Liver (tissue), 9 donors: ENCODE results near the gene PLXNA2. TPM values are rescaled to one million over a fixed set of nuclear protein-coding genes. Genes with fewer than 3 reads are reported as not detected.

Source experiments
- DNase-seq: peaks from one replicate; pipeline ENCODE4 v3.0.0-alpha.2; 2017; ENCODE audit warnings: low spot score
- H3K27ac ChIP-seq, 2 donors: one replicate each; pipeline ENCODE4 v1.7.0; 2013; ENCODE audit warnings: inconsistent platforms in 2 of 2, low read length in 2 of 2, control low read depth in 1 of 2, low read depth in 1 of 2, mild to moderate bottlenecking in 1 of 2
- H3K27me3 ChIP-seq, 4 donors: one replicate each; pipeline versions ENCODE4 v1.6.1 to v1.7.0; 2013; ENCODE audit warnings: low read length in 3 of 4, inconsistent platforms in 1 of 4, mild to moderate bottlenecking in 1 of 4, moderate library complexity in 1 of 4; ENCODE audit not compliant: control insufficient read depth in 4 of 4, insufficient read depth in 4 of 4
- H3K36me3 ChIP-seq, 4 donors: one replicate each; pipeline versions ENCODE4 v1.6.1 to v1.7.0; 2013; ENCODE audit warnings: low read length in 3 of 4, mild to moderate bottlenecking in 3 of 4, low read depth in 1 of 4, moderate library complexity in 1 of 4; ENCODE audit not compliant: control insufficient read depth in 4 of 4, insufficient read depth in 3 of 4
- H3K4me1 ChIP-seq, 4 donors: one replicate each; pipeline versions ENCODE4 v1.6.1 to v1.7.0; 2013; ENCODE audit warnings: low read length in 3 of 4, mild to moderate bottlenecking in 3 of 4, moderate library complexity in 1 of 4; ENCODE audit not compliant: control insufficient read depth in 4 of 4, insufficient read depth in 4 of 4
- H3K4me3 ChIP-seq, 3 donors: one replicate each; pipeline versions ENCODE4 v1.6.1 to v1.7.0; 2013; ENCODE audit warnings: low read length in 3 of 3, control low read depth in 1 of 3, low read depth in 1 of 3, mild to moderate bottlenecking in 1 of 3
- H3K9ac ChIP-seq, 2 donors: one replicate each; pipeline ENCODE4 v1.7.0; 2013; ENCODE audit warnings: low read length in 2 of 2, mild to moderate bottlenecking in 2 of 2, moderate library complexity in 2 of 2, control low read depth in 1 of 2, low read depth in 1 of 2
- H3K9me3 ChIP-seq, 4 donors: one replicate each; pipeline versions ENCODE4 v1.6.1 to v1.7.0; 2013; ENCODE audit warnings: low read length in 3 of 4; ENCODE audit not compliant: control insufficient read depth in 4 of 4
- CTCF ChIP-seq: fragments of 150-350 bp; IDR thresholded peaks from 2 replicates; pipeline ENCODE4 v1.5.1; 2017; ENCODE audit warnings: improper control_type of control experiment, low read depth, low read length; ENCODE audit not compliant: missing input control
- EGR1 ChIP-seq, 2 donors: IDR thresholded peaks; 2 replicates each; pipeline ENCODE4 v1.6.1; 2016 to 2018; ENCODE audit warnings: antibody characterized with exemption in 2 of 2, low read depth in 2 of 2
- FOXA1 ChIP-seq: IDR thresholded peaks from 2 replicates; pipeline ENCODE4 v1.6.1; 2016; ENCODE audit warnings: antibody characterized with exemption
- FOXA2 ChIP-seq: IDR thresholded peaks from 2 replicates; pipeline ENCODE4 v1.6.1; 2016; ENCODE audit warnings: antibody characterized with exemption
- GABPA ChIP-seq, 2 donors: IDR thresholded peaks in 1 of 2; conservative IDR thresholded peaks in 1 of 2; 2 replicates each; pipeline ENCODE4 v1.6.1; 2016; ENCODE audit warnings: antibody characterized with exemption in 2 of 2, mild to moderate bottlenecking in 1 of 2, moderate library complexity in 1 of 2
- HNF4A ChIP-seq, 2 donors: conservative IDR thresholded peaks; 2 replicates each; pipeline ENCODE4 v1.6.1; 2016; ENCODE audit warnings: antibody characterized with exemption in 2 of 2, mild to moderate bottlenecking in 2 of 2
- HNF4G ChIP-seq: IDR thresholded peaks from 2 replicates; pipeline ENCODE4 v1.6.1; 2016; ENCODE audit warnings: antibody characterized with exemption
- JUND ChIP-seq, 2 donors: IDR thresholded peaks; 2 replicates each; pipeline ENCODE4 v1.6.1; 2016; ENCODE audit warnings: antibody characterized with exemption in 2 of 2
- NR2F2 ChIP-seq: IDR thresholded peaks from 2 replicates; pipeline ENCODE4 v1.6.1; 2016; ENCODE audit warnings: antibody characterized with exemption
- RAD21 ChIP-seq, 2 donors: IDR thresholded peaks; 2 replicates each; pipeline ENCODE4 v1.6.1; 2016; ENCODE audit warnings: antibody characterized with exemption in 2 of 2, mild to moderate bottlenecking in 2 of 2
- REST ChIP-seq: IDR thresholded peaks from 2 replicates; pipeline ENCODE4 v1.6.1; 2016; ENCODE audit warnings: antibody characterized with exemption, mild to moderate bottlenecking
- RXRA ChIP-seq, 2 donors: IDR thresholded peaks; 2 replicates each; pipeline ENCODE4 v1.6.1; 2017 to 2018; ENCODE audit warnings: antibody characterized with exemption in 2 of 2, mild to moderate bottlenecking in 1 of 2
- SP1 ChIP-seq: IDR thresholded peaks from 2 replicates; pipeline ENCODE4 v1.6.1; 2018; ENCODE audit warnings: antibody characterized with exemption, mild to moderate bottlenecking
- TAF1 ChIP-seq: conservative IDR thresholded peaks from 2 replicates; pipeline ENCODE4 v1.6.1; 2016; ENCODE audit warnings: antibody characterized with exemption, mild to moderate bottlenecking
- YY1 ChIP-seq: IDR thresholded peaks from 2 replicates; pipeline ENCODE4 v1.6.1; 2016; ENCODE audit warnings: antibody characterized with exemption, mild to moderate bottlenecking
- ZBTB33 ChIP-seq: IDR thresholded peaks from 2 replicates; pipeline ENCODE4 v1.6.1; 2016; ENCODE audit warnings: antibody characterized with exemption
- WGBS: extraction: QIAGEN DNeasy Blood & Tissue Kit; methylation state at CpG from one replicate; pipeline ENCODE4 v1.1.7; 2013; 5-methylcytosine and 5-hydroxymethylcytosine counted together
- polyA plus RNA-seq, 2 donors: library from polyadenylated mRNA; stranded (reverse) in 1 of 2; unstranded in 1 of 2; fragments of 200-250 nt in 1 of 2; fragments of >200 nt in 1 of 2; fragmentation: Nextera tagmentation in 1 of 2; extraction: Ambion mirVana in 1 of 2; gene quantifications; one replicate each; pipeline versions ENCODE4 v1.2.1 to v1.2.3, GENCODE V29; 2013 to 2015
- total RNA-seq, 2 donors: library from RNA; depleted of rRNA; stranded (reverse); fragments of >200 nt; gene quantifications; one replicate each; pipeline ENCODE4 v1.2.3, GENCODE V29; 2014
- TF ChIP-seq, protein P1 (sequence below): IDR thresholded peaks from 2 replicates; pipeline ENCODE4 v1.6.1; 2016; ENCODE audit warnings: antibody characterized with exemption
- TF ChIP-seq, protein P2 (sequence below): IDR thresholded peaks from 2 replicates; pipeline ENCODE4 v1.6.1; 2016; ENCODE audit warnings: antibody characterized with exemption
- donor health status: healthy.
- donor health status: healthy.
- donor health status: healthy.
- donor health status: healthy.
- donor health status: healthy.

The PLXNA2 gene
- total and polyA plus RNA-seq, 4 donors, result 1.8 to 9.2 (median 2.8) TPM

GRCh38 chr1:208265122-208265469, 20.9 kb upstream of the PLXNA2 start:
- H3K27ac ChIP-seq, result no peak overlapping the region
- no peak for DNase-seq
- H3K4me1 ChIP-seq, result peaks cover 4 to 10% (median 8%) of the 10 kb centered on the region in 4 donors
- H3K27me3 ChIP-seq, result no peaks in the 10 kb centered on the region
- peaks cover 0 to 3% (median 0%) of the 10 kb centered on the region in 4 donors for H3K9me3 ChIP-seq
- no peak overlapping the region for H3K9ac ChIP-seq
- no peak overlapping the region for H3K4me3 ChIP-seq
- 65% methylated on average over 2 of the region's 2 CpGs for WGBS
- H3K36me3 ChIP-seq, result no peaks in the 10 kb centered on the region
- TF ChIP-seq GABPA (IDR thresholded peaks at IDR 0.05 in 1 of 2, conservative IDR thresholded peaks at IDR 0.05 in 1 of 2) (peak in 1 of 2 donors; percentile 6), CTCF (no peak)

DNA sequence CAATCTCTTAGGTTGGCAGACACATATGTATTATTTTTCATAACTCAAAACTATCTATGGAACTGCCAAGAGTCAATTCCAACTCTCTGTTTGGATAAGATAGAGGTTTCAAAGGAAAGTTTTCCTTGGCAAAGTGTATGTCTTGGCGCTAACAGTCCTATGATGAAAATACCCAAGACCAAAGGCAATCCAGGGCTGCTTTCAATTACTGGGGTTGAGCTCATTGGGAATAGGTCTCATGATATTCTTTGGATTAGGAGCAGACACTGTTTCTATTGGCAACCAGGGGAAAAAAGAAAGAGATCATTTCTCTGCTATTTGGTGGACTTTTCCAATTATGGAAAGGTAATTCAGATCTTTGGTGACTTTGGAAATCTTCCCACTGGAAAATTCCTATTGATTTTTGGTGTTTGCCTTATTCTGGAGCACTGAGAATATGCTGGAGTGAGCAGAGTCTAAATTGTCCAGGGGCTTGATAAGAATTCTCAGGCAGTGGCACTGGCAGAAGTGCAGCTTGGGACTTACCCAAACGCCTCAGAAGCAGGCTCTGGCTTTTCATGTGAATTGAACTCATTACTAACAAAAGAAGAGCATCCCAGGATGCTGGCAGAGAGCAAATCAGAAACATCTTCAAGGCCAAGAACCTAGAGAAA, 20.4 kb upstream of the PLXNA2 start:
- Histone ChIP-seq H3K27me3 (no peaks in the 10 kb centered on the region), H3K9ac (no peak overlapping the region), H3K4me3 (no peak overlapping the region), H3K27ac (no peak overlapping the region), H3K36me3 (no peaks in the 10 kb centered on the region), H3K9me3 (peaks cover 0 to 3% (median 0%) of the 10 kb centered on the region in 4 donors), H3K4me1 (peaks cover 4 to 10% (median 8%) of the 10 kb centered on the region in 4 donors)
- no peak for TF ChIP-seq CTCF
- no peak for TF ChIP-seq REST
- TF ChIP-seq RAD21 (IDR thresholded peaks at IDR 0.05), result peak in 1 of 2 donors; percentile 34
- TF ChIP-seq, protein P1, sequence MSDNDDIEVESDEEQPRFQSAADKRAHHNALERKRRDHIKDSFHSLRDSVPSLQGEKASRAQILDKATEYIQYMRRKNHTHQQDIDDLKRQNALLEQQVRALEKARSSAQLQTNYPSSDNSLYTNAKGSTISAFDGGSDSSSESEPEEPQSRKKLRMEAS, result peak; percentile 23
- TF ChIP-seq, protein P2, sequence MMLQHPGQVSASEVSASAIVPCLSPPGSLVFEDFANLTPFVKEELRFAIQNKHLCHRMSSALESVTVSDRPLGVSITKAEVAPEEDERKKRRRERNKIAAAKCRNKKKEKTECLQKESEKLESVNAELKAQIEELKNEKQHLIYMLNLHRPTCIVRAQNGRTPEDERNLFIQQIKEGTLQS, result no peak
- TF ChIP-seq TAF1, result no peak
- no peak for TF ChIP-seq FOXA1
- TF ChIP-seq HNF4A (conservative IDR thresholded peaks at IDR 0.05), result peak; percentile 44 to 54
- TF ChIP-seq GABPA (IDR thresholded peaks at IDR 0.05 in 1 of 2, conservative IDR thresholded peaks at IDR 0.05 in 1 of 2), result peak in 1 of 2 donors; percentile 28
- no peak for TF ChIP-seq ZBTB33
- TF ChIP-seq HNF4G, result no peak
- TF ChIP-seq NR2F2, result no peak
- no peak for TF ChIP-seq SP1
- peak; percentile 20 to 32 for TF ChIP-seq RXRA (IDR thresholded peaks at IDR 0.05)
- TF ChIP-seq EGR1 (IDR thresholded peaks at IDR 0.05; ENCODE audit: low read depth in 2 of 2), result no peak
- no peak for TF ChIP-seq YY1
- TF ChIP-seq JUND (IDR thresholded peaks at IDR 0.05), result no peak
- no peak for TF ChIP-seq FOXA2
- 24% methylated on average over 2 of the region's 2 CpGs for WGBS
- DNase-seq, result no peak
